ENCODE results near the gene GRID1. TPM values are rescaled to one million over a fixed set of nuclear protein-coding genes. Genes with fewer than 3 reads are reported as not detected.

The GRID1 gene
- total RNA-seq, 1 donor = not detected

DNA sequence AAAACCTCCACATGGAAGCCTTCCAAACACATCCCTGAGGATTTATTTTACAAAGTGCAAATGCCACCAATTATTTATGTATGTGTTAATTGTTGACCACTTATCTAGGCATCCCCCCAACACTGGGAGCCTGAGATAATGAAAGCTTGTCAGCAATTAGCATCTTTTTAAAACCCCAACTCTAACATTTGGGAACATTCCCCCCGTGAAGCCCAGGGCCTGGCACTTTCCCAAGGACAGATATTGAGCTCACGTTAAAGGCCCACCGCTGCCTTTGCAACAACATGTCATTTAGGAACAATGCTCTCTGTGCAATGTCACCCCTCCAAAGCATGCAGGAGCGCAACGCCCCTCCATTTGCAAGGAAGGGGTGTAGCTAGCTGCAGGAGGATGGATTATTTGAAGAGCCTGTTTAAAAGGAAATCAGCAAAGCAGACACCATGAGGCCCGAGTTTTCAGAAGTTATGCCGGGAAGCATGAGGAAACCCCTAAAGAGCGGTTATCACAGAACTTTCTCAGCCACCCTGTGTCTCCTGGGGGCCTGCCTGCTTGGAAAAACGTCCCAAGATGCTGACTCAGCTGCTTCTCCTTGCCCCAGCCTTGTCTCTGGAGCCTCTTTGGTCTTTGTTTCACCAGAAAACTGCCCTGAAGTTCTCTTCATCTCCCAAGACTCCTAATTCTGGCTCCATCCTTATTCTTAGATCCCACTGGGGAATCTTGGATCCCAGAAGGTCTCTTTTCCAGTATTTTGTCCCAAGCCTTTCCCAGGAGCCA is 444.1 kb downstream of the GRID1 start:
- TF ChIP-seq, protein P1, sequence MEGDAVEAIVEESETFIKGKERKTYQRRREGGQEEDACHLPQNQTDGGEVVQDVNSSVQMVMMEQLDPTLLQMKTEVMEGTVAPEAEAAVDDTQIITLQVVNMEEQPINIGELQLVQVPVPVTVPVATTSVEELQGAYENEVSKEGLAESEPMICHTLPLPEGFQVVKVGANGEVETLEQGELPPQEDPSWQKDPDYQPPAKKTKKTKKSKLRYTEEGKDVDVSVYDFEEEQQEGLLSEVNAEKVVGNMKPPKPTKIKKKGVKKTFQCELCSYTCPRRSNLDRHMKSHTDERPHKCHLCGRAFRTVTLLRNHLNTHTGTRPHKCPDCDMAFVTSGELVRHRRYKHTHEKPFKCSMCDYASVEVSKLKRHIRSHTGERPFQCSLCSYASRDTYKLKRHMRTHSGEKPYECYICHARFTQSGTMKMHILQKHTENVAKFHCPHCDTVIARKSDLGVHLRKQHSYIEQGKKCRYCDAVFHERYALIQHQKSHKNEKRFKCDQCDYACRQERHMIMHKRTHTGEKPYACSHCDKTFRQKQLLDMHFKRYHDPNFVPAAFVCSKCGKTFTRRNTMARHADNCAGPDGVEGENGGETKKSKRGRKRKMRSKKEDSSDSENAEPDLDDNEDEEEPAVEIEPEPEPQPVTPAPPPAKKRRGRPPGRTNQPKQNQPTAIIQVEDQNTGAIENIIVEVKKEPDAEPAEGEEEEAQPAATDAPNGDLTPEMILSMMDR (IDR thresholded peaks at IDR 0.05; ENCODE audit: insufficient read depth, low read depth, low read length) = no peak
- no peak overlapping the region for H3K4me3 ChIP-seq (ENCODE audit: low read depth, low read length)
- no peak for DNase-seq (ENCODE audit: low read depth)

DNA sequence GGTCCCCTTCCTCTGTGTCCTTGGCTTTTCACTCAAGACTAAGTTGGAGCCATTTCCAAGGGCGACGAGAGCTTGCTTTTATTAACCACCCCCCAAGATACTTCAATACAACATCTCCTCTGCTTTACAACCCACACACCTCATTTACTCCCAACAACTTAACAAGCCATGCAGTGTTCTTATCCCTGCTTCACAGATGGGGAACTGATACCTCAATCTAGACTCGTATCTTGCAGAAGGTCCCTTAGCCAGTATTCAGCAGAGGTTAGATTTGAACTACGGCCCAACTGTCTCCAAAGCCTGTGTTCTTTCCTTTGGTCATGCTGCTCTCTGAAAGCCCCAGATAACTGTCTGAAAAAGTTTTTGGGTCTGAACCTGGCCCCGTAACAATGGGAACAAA is 444.8 kb downstream of the GRID1 start:
- TF ChIP-seq, protein P1 (IDR thresholded peaks at IDR 0.05; ENCODE audit: insufficient read depth, low read depth, low read length) = no peak
- DNase-seq (ENCODE audit: low read depth) = no peak
- no peak overlapping the region for H3K4me3 ChIP-seq (ENCODE audit: low read depth, low read length)

DNA sequence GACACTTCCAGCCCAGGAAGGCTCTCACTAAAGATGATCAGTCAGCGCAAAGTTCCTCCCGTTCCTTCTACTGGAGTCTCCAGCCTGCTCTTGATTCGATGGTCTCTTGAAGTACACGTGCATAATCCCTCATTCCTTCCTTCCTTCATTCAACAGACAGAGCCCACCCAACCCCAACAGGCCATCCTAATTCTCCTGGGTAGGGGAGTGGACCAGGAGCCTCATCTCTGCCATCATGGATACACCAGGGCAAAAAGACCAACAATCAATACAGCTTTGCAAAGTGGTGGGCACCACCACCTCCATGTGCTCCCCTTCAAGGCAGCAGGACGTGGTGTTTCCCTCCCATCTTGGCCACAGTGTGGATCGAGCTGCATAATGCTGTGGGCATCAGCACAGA is 446.3 kb downstream of the GRID1 start:
- no peak overlapping the region for H3K4me3 ChIP-seq (ENCODE audit: low read depth, low read length)
- DNase-seq (ENCODE audit: low read depth) = no peak
- TF ChIP-seq, protein P1 (IDR thresholded peaks at IDR 0.05; ENCODE audit: insufficient read depth, low read depth, low read length) = no peak

DNA sequence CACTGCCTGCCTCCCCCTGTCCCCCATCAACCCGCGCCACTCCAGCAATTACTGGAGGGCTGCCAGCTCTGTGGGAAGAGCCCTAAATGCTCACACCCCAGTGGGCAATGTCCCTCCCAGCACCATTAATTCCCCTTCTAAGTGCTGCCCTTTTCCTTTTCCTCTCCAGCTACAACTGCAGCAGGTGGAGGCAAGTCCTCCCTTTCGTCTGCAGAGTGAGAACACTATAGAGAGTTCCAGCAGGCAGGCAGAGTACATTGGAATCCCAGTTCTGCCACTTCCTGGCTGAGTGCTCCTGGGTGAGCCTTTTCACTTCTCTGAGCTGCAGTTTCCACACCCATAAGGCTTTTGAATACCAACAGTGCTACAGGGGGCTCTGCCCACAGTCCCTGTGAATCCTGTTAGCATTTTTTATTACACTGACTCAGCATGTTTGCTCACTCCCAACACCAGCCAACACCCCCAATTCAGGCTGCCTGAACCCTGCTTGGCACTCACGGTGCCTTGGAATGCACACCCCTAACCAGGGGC is 447.0 kb downstream of the GRID1 start:
- TF ChIP-seq, protein P1 (IDR thresholded peaks at IDR 0.05; ENCODE audit: insufficient read depth, low read depth, low read length) = no peak

DNA sequence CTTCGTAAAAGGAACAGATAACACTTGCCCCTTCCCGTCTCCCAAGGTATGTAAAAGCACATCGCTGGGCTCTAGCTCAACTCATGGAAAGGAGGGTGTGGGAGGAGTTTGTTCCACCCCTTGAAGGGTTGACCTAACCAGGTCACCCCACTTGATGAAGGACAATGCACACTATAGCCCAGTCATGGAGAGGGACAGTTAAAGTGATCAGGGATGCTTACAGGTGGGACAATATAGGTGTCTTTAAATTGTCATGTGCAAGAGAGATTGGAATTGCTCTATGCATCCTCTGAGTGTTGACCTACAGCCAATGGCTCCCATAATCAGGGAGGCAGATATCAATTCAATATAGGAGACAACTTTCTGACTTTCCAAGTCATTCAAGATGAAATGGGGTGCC is 448.2 kb downstream of the GRID1 start:
- H3K4me3 ChIP-seq (ENCODE audit: low read depth, low read length) = no peak overlapping the region
- TF ChIP-seq, protein P1 (IDR thresholded peaks at IDR 0.05; ENCODE audit: insufficient read depth, low read depth, low read length) = no peak
- DNase-seq (ENCODE audit: low read depth) = no peak

More for the DNA sequence above, 447.0 kb downstream of the GRID1 start:
- no peak for DNase-seq (ENCODE audit: low read depth)
- no peak overlapping the region for H3K4me3 ChIP-seq (ENCODE audit: low read depth, low read length)

DNA sequence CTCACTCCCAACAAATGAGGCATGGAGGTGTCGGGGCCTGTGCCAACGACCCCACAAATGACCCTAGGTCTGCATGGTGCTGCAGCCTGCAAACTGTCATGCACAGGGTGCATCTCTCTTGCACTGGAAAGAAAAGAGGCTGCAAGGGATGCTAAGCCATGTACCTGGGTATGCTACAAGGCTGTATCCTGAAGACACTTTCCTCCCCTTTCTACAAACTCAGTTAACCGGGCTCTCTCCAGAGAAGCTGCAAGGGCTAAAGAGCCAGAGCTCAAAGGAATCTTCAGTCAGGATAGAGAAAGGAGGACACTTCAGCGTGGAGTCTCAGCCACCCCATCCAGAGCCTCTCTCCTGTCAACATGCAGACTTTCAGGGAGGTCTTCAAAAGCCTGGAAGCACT is 449.0 kb downstream of the GRID1 start:
- TF ChIP-seq, protein P1 (IDR thresholded peaks at IDR 0.05; ENCODE audit: insufficient read depth, low read depth, low read length) = no peak
- H3K4me3 ChIP-seq (ENCODE audit: low read depth, low read length) = no peak overlapping the region
- no peak for DNase-seq (ENCODE audit: low read depth)

Measured in fibroblast of villous mesenchyme (primary cell).